HG02938 (cell line): Measurements from ENCODE around the gene COL4A2.

Source experiments
- ATAC-seq: cut with Tn5 transposase; IDR thresholded peaks from one replicate; pipeline ENCODE4 v1.9.1; 2021; ENCODE audit warnings: mild to moderate bottlenecking, moderate library complexity; ENCODE audit not compliant: unreplicated experiment

COL4A2 gene

GRCh38 chr13:110289174-110289573, 17.9 kb upstream of the COL4A2 start:
- ATAC-seq: no peak

DNA sequence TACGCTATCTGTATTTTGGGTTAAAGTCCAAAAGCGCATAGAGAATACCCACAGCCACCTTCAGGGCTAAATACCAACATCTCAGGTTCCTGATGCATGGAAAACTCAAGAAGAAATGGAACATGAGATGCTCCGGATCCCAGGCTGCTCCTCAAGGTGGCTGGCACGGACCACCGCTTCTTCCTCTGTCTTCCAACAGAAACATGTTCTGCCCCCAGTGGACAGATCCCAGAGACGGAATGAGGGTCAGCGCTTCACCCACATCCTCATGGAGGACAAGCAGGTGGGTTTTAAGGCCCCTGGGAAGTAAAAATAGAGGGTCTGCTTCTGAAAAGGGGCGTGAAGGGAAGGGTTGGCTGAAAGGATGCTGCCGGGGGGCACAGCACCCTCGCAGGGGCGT, 17.4 kb upstream of the COL4A2 start:
- ATAC-seq: no peak

DNA sequence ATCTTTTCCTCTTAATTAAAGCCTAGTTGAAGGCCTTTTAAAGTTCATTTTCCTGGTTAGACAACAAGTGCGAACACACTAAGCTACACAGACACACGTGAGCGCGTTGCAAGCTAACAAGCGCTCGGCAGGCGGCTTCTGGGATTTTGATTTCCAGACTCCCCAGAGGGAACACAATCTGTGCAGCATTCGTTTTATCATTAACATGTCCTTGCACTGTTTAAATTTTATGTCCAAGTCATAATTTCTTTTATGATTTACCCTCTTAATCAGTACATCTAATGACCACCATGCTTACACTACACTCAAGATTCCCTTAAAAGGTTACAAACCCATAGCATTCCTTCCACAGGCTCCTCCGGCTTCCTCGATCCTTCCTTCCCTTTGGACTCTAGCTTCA, 16.9 kb upstream of the COL4A2 start:
- no peak for ATAC-seq

DNA sequence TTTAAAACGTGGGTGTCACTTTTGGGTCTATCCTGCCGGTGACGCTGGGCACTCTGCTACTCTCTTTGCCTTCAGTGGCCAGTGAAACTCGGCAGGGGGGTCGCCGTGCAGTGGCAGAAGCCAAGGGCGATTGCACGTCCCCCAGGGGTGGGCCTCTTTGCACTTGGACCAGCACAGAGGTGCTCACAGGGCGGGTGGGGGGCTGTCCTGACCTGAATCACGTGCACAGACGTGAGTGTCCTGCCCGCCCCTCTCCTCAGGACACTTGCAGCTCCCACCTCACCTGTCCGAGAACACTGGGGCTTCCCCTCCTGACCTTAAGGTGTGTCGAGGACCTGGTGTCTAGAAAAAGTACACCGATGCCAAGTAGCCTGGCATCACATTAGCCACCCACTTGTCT, 16.3 kb upstream of the COL4A2 start:
- ATAC-seq: no peak

- no peak for ATAC-seq
Observed at GRCh38 chr13:110291286-110291685, 15.8 kb upstream of the COL4A2 start.

- ATAC-seq: no peak
Observed at GRCh38 chr13:110293037-110293436, 14.0 kb upstream of the COL4A2 start.

GRCh38 chr13:110293649-110294048, 13.4 kb upstream of the COL4A2 start:
- ATAC-seq: no peak

DNA sequence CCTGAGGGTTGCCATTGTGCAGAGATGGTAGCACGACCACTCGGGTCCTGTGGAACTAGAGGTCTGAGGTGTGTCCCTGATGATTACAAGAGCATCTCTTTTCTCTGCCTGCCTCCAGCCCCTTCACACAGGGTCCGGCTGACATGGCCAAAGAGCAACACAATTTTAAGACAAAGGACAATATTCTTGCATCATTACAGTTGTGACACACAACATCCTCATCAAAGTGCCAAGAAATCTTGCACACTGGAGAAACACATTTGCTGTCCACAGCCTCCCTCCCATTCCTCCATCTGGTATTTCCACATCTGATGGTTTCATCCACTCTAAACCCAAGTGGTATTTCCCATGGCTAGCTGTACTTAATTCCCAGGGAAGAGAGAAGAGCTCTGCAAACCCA, 12.9 kb upstream of the COL4A2 start:
- no peak for ATAC-seq

GRCh38 chr13:110294622-110295021, 12.5 kb upstream of the COL4A2 start:
- ATAC-seq: no peak

GRCh38 chr13:110297011-110297410, 10.1 kb upstream of the COL4A2 start:
- no peak for ATAC-seq

DNA sequence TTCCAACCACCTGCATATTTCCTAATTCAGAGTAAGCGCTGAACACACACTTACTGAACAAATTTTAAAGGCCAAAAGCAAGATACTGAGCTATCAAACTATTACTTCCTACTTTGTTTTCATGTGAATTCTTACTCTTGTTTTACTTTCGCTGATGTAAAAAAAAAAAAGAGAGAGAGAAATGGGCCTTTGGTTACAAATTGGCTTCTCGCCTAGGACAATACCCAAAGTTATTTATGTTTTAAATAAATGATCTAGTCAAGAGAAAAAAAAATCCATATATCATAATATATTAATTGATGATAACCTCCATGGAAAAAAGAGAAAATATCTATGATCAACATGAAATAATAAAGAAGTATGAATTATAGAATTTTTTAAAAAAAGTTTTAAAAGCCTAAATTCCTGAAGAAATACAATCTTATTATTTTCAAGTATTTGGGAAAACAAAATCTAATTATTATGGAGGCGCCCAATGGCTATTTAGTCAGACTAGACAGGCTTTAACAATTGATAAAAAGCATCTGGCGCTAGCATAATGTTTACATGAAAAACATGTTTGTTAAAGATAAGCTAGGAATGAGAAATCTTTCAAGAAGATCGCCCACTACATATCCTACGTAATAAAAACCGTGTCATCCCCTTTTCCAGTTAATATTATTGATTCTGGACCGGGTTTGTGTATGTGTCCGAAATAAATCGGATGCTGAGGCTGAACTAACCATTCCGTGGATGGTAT, 9.1 kb upstream of the COL4A2 start:
- no peak for ATAC-seq

DNA sequence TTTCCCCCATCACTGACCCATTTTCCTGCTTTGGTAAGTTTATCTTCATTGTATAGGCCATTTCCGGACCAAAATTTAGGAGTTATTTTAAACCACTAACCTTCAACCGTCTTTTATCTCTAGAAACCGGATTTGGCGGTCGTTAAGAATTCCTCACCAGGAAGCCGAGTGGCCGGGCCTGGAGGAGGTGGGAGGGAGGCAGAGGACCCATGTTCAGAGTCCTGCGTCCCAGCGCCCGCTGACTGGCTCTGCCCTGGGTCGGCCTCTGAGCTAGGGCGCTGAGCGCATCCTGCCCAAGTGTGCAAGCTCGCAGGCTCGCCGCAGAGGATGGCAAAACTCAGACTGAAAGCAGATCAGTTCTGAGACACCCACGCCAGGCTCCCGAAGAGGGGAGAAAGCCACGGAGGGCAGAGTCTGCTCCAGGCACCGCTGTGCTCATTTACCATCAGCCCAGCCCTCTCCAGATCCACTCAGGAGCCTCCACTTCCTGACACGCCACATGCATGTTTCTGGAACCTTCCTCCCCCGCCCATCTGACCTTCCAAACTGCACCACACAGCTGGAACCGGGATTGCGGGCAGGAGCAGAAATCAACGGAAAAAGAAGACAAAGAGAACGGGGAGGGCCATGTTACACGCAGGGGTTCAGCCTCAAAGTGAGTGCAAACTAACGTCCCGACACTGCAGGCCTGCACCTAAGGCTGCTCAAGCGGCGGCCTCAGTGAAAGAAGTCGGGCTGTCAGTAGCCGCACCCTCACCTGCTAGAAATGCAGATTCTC, 8.4 kb upstream of the COL4A2 start:
- ATAC-seq: no peak

- no peak for ATAC-seq
Observed at GRCh38 chr13:110299283-110299840, 7.7 kb upstream of the COL4A2 start.

GRCh38 chr13:110300090-110300815, 6.8 kb upstream of the COL4A2 start:
- no peak for ATAC-seq

GRCh38 chr13:110301083-110301482, 6.0 kb upstream of the COL4A2 start:
- ATAC-seq: no peak

DNA sequence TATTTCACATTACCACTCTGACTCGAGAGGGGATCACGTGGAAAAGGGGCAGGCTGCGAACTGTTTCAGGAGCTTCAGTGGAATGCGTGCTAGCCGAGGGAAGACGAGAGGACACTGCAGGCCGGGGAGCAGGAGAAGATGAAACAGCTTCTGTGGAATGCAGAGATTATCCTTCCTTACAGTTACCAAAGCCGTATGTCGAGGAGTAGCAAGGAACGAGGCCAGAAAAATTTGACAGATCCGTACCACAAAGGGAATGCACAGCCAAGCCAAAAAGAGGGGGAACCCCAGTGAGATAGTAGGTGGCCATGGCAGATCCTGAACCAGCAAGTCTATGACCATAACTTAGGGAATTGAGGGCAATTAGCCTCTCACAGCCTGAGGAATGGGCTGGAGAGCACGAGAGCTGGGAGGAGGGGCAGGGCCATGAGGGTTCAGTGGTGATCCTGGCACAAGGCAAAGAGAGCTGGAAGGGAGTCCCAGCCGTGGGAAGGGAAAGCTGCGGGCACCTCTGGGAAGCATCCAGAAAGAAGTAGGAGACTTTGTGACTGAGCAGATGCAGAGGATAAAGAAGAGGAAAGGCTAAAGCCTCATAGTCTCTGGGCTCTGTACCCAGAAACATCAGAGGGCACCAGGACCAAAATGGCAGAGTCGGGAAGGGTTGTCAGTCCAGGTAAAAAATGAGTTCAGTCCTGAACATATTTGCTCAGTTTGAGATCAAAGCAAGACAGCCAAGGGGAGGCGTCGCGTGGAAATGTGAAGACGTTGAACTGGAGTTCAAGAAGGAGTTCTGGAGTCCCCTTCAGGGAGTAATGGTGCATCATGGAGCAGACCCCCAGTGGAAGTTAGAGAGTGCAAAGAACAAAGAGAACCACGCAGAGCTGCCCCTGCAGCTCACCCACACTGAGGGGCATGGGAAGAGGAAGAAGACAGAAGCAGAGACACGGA, 5.2 kb upstream of the COL4A2 start:
- ATAC-seq: no peak

DNA sequence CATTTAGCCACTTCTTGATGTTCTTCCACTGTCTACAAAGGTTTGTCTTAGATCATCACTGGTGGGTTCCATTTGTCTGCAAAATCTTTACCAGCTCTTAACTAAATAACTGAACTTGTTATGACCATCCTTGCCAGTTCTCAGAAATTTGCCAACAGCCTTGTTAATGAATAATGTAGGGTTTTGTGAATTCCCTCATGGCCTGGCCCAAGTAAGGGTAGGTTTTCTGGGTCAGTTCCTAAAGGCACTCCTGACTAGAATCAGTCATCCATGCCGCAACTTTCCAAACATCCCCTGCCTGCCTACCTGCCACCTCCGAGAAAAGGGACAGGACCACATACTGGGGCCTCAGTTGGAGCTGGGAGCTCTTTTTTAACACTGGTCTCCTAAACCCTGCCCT, 4.1 kb upstream of the COL4A2 start:
- no peak for ATAC-seq

DNA sequence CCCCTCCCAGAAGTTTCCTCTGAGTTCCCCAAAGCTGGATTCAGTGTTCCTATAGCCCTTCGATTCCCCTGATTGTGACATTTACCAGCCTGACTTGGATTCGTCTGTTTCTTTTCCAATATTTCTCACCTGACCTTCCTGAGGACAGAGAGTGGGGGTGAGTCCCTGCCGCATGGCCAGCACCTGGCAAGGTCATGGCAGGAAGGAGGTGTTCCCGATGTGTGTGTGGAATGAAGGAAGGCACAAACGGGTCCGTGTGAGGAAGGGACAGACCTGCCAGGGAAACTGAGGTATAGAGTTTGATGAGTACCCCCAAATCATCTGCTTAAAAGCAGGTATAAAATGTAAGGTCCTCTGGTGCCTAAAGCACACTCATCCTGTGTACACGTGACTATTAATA, 3.4 kb upstream of the COL4A2 start:
- ATAC-seq: no peak

- ATAC-seq: no peak
Observed at GRCh38 chr13:110304256-110304655, 2.8 kb upstream of the COL4A2 start.

DNA sequence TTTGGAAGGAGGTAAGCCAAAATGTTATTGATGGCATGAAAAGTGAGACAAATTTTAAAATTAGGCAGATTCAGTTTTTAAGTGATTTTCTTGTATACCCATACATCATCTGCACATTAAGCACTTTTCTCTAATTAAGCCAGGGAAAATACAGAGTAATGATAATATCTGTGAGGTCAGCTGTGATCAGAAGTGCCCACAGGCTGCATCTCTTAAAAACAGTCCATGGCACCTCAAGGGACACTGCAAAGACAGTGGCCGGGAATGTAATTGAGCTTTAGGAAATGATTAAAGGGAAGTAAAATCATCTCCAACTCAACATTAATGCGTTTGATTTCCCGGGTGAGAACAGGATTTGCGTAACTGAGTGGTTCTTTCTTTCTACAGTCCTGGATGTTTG, 2.1 kb upstream of the COL4A2 start:
- no peak for ATAC-seq
